Measurements from ENCODE around the gene NPM1.
A peak's percentile ranks its signal among the peaks of the same experiment; 100 is the strongest.

The NPM1 gene

GRCh38 chr5:171453056-171453725, 65.5 kb downstream of the NPM1 start:
- DNase-seq = no peak

DNA sequence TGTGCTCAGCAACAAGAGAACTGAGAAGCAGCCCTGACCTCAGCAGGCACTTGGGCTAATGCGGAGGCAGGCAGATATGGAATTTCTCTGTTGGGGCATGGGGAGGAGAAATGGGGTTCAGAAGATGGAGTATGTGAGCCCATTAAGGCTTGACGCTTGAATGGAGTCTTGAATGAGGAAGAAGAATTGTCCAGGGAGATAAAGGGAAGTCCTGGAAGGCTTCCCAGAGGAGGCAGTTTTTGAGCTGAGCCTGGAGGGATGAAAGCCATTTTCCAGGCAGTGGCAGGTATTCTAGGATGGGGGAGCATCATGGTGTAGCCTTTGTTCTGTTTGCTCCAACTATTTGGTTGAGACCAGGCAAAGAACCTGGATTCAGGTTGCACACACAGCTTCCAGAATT, 66.3 kb downstream of the NPM1 start:
- DNase-seq = no peak

GRCh38 chr5:171454549-171454948, 66.9 kb downstream of the NPM1 start:
- DNase-seq = peak; percentile 56

DNA sequence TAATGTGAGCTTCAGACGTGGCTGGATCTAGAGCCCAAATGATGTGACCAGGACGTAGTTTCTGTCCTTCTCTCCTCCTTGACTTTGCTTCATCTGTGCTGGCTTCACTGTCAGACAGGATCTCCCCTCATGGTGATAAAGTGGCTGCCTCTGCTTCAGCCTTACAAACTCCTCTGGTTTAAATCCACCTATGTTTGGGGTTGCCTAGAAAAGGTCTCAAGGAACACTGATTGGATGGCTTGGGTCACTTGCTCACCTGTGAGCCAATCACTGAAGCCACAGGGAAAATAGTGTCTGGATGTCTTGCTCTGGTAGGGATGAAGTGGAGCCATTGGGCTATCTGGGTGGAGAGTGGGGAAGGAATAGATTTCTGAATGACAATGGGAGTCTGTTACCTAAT, 67.9 kb downstream of the NPM1 start:
- DNase-seq = no peak

DNA sequence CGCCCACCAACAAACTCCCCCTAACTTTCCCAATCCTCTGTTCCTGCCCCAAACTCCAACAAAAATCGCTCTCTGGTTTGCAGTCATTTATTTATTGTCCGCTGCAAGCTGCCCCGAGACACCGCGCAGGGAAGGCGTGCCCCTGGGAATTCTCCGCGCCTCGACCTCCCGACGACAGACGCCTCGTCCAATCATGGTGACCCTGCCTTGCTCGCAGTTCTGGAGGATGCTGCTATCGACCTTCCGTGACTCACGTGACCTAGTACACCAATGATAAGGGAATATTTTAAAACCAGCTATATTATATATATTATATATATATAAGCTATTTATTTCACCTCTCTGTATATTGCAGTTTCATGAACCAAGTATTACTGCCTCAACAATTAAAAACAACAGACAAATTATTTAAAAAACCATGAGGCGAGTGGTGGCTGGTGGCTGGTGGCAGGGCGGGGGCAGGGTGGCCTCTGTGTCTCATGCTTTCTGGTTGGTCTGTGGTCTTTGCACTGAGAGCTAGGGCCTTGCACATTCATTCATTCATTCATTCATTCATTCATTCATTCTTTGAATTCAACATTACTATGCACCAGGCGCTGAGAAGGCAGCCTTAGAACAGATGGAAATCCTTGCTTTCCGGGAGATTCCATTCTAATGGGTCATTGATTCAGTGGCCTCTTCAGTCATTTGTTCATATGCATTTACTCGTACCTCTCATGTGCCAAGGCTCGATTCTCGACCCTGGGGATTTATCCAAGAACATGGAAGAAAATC, 69.7 kb downstream of the NPM1 start:
- DNase-seq = no peak

GRCh38 chr5:171459839-171460238, 72.2 kb downstream of the NPM1 start:
- DNase-seq = no peak
